Stomach (tissue), 4 donors: Measurements from ENCODE around the gene WDSUB1.

ENCODE experiments used
- POLR2A ChIP-seq, 4 donors: fragments of 450-650 bp; IDR thresholded peaks; one replicate each; pipeline ENCODE4 v1.6.1; 2016; ENCODE audit warnings: antibody characterized with exemption in 4 of 4, control low read depth in 2 of 4, mild to moderate bottlenecking in 1 of 4, moderate library complexity in 1 of 4
- TF ChIP-seq, protein P1 (sequence below), 7 experiments: fragments of 450-650 bp in 4 of 7; fragments of 200-600 bp in 3 of 7; sonication (generic) in 3 of 7; IDR thresholded peaks; one replicate each; pipeline ENCODE4 v1.5.1; 2016 to 2019; ENCODE audit warnings: antibody characterized with exemption in 7 of 7, control low read depth in 2 of 7, mild to moderate bottlenecking in 1 of 7

DNA sequence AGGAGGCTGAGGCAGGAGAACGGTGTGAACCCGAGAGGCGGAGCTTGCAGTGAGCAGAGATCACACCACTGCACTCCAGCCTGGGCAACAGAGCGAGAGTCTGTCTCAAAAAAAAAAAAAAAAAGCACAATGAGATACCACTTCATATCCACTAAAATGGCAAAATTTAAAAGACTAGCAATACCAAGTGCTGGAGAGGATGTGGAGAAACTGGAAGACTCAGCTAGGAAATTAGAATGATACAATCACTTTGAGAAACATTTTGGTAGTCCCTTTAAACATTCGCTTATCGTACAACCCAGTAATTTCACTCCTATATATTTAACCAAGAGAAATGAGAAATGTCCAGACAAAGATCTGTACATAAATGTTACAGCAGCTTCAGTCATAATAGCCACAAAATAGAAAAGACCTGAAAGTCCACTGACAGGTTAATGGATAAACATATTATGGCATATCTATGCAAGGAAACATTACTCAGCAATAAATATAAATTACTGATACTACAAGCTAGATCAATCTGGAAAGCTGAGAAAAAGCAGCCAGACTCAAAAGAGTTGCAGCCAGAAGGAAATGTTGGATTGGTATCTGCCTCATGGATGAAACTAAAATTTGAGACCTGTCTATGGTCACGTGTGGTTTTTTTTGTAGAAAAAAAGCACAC lies 40.0 kb downstream of the WDSUB1 start:
- TF ChIP-seq, protein P1, sequence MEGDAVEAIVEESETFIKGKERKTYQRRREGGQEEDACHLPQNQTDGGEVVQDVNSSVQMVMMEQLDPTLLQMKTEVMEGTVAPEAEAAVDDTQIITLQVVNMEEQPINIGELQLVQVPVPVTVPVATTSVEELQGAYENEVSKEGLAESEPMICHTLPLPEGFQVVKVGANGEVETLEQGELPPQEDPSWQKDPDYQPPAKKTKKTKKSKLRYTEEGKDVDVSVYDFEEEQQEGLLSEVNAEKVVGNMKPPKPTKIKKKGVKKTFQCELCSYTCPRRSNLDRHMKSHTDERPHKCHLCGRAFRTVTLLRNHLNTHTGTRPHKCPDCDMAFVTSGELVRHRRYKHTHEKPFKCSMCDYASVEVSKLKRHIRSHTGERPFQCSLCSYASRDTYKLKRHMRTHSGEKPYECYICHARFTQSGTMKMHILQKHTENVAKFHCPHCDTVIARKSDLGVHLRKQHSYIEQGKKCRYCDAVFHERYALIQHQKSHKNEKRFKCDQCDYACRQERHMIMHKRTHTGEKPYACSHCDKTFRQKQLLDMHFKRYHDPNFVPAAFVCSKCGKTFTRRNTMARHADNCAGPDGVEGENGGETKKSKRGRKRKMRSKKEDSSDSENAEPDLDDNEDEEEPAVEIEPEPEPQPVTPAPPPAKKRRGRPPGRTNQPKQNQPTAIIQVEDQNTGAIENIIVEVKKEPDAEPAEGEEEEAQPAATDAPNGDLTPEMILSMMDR (IDR thresholded peaks at IDR 0.05): no peak
- no peak for TF ChIP-seq POLR2A (IDR thresholded peaks at IDR 0.05)
